GM12878 (cell line): ENCODE measurements around the gene CETN2. TPM values are rescaled to one million over a fixed set of nuclear protein-coding genes. Genes with fewer than 3 reads are reported as not detected.

Experiments used
- ATAC-seq: fragments of 200-7000 bp; cut with Tn5 transposase; 3 replicates; pipeline ENCODE4 v1.9.1; 2020; ENCODE audit warnings: mild to moderate bottlenecking, moderate library complexity
- BruUV-seq: library from RNA; stranded (reverse); fragments of 400-500 nt; replicated peaks from 2 replicates; lab custom pipeline; 2021; lab: Mats Ljungman, UMichigan
- CTCF ChIA-PET: fragments of 300-600 bp; sonication (Branson Sonifier 250); formaldehyde crosslinking; extraction: SDS; loops from one replicate; lab custom pipeline; 2021; ENCODE audit warnings: inconsistent platforms; lab: Yijun Ruan, JAX
- POLR2A ChIA-PET: fragments of 350-600 bp; formaldehyde crosslinking; extraction: SDS; loops from one replicate; lab custom pipeline; 2021; ENCODE audit warnings: inconsistent platforms; lab: Charles Lee
- RAD21 ChIA-PET: fragments of 300-600 bp; sonication (Branson Sonifier 250); formaldehyde crosslinking; loops from one replicate; lab custom pipeline; 2023; ENCODE audit warnings: antibody characterized with exemption; ENCODE audit not compliant: unreplicated experiment; lab: Charles Lee
- SMC1A ChIA-PET: fragments of 300-600 bp; sonication (Branson Sonifier 250); formaldehyde crosslinking; loops from one replicate; lab custom pipeline; 2023; ENCODE audit not compliant: unreplicated experiment, uncharacterized antibody; lab: Charles Lee
- DNase-seq: peaks from one replicate; pipeline ENCODE4 v3.0.0-alpha.2; 2011; ENCODE audit warnings: low read depth, low spot score
- FAIRE-seq: peaks from 3 replicates; lab custom pipeline; 2011; peaks lifted over from hg19 to GRCh38; lab: Jason Lieb, UNC
- H2AFZ ChIP-seq: 2 replicates; pipeline ENCODE4 v1.6.0; 2011; ENCODE audit warnings: low read depth, low read length, control low read depth; ENCODE audit not compliant: control insufficient read depth
- H3K27ac ChIP-seq: 2 replicates; pipeline ENCODE4 v1.5.1; 2011; ENCODE audit warnings: control low read depth; ENCODE audit not compliant: control insufficient read depth, insufficient read depth
- H3K27me3 ChIP-seq, 2 experiments: replicated peaks in 1 of 2; 2 replicates each; pipeline versions ENCODE4 v1.6.0 to v1.6.1; 2011; ENCODE audit warnings: low read length in 1 of 2; ENCODE audit not compliant: control insufficient read depth in 2 of 2, insufficient read depth in 2 of 2
- H3K36me3 ChIP-seq, 2 experiments: 2 replicates each; pipeline ENCODE4 v1.5.1; 2011; ENCODE audit warnings: low read length in 1 of 2; ENCODE audit not compliant: control insufficient read depth in 2 of 2, insufficient read depth in 2 of 2
- H3K4me1 ChIP-seq: 2 replicates; pipeline ENCODE4 v1.6.1; 2011; ENCODE audit warnings: mild to moderate bottlenecking, low read length, moderate library complexity, mixed read lengths; ENCODE audit not compliant: control insufficient read depth, insufficient read depth
- H3K4me2 ChIP-seq: 2 replicates; pipeline ENCODE4 v1.6.0; 2011; ENCODE audit warnings: control low read depth; ENCODE audit not compliant: control insufficient read depth, insufficient read depth
- H3K4me3 ChIP-seq: fragments of 200-600 bp; sonication (generic); 2 replicates; pipeline ENCODE4 v1.5.1; 2016
- H3K79me2 ChIP-seq: 2 replicates; pipeline ENCODE4 v1.6.0; 2011; ENCODE audit warnings: low read length; ENCODE audit not compliant: control insufficient read depth, insufficient read depth
- H3K9ac ChIP-seq: 2 replicates; pipeline ENCODE4 v1.8.0; 2011; ENCODE audit warnings: low read length, control low read depth, mixed read lengths; ENCODE audit not compliant: control insufficient read depth, insufficient read depth
- H3K9me3 ChIP-seq: replicated peaks from 3 replicates; pipeline ENCODE4 v1.5.1; 2011; ENCODE audit warnings: mild to moderate bottlenecking, low read length; ENCODE audit not compliant: control insufficient read depth, insufficient read depth
- H4K20me1 ChIP-seq: 2 replicates; pipeline ENCODE4 v1.6.0; 2011; ENCODE audit not compliant: control insufficient read depth, insufficient read depth
- ATF7 ChIP-seq: fragments of 450-650 bp; IDR thresholded peaks from 2 replicates; pipeline ENCODE4 v1.6.1; 2016; ENCODE audit warnings: low read depth, mild to moderate bottlenecking
- EED ChIP-seq: sonication (generic); IDR thresholded peaks from 2 replicates; pipeline ENCODE4 v1.6.1; 2016; ENCODE audit warnings: antibody characterized with exemption, low read depth
- EP300 ChIP-seq, 2 experiments: fragments of 150-350 bp in 1 of 2; IDR thresholded peaks; 2 replicates each; pipeline ENCODE4 v1.6.1; 2011 to 2012; ENCODE audit warnings: low read depth in 2 of 2, low read length in 2 of 2, borderline replicate concordance in 1 of 2, improper control_type of control experiment in 1 of 2, inconsistent platforms in 1 of 2; ENCODE audit not compliant: control insufficient read depth in 1 of 2
- HSF1 ChIP-seq: fragments of 150-350 bp; IDR thresholded peaks from 2 replicates; pipeline ENCODE4 v1.6.1; 2014; ENCODE audit warnings: mild to moderate bottlenecking, low read depth, low read length
- IKZF1 ChIP-seq: fragments of 450-650 bp; conservative IDR thresholded peaks from 2 replicates; pipeline ENCODE4 v1.6.1; 2017; ENCODE audit warnings: antibody characterized with exemption, mild to moderate bottlenecking
- IRF3 ChIP-seq: fragments of 450-650 bp; IDR thresholded peaks from 2 replicates; pipeline ENCODE4 v1.6.1; 2014; ENCODE audit warnings: mild to moderate bottlenecking
- NFIC ChIP-seq: IDR thresholded peaks from 2 replicates; pipeline ENCODE4 v1.6.1; 2012; ENCODE audit warnings: low read depth, mild to moderate bottlenecking, inconsistent platforms, low read length, moderate library complexity
- PAX8 ChIP-seq: fragments of 450-650 bp; IDR thresholded peaks from 2 replicates; pipeline ENCODE4 v1.6.1; 2017; ENCODE audit warnings: mild to moderate bottlenecking, moderate library complexity
- RAD21 ChIP-seq: IDR thresholded peaks from 2 replicates; pipeline ENCODE4 v1.6.1; 2011; ENCODE audit warnings: mild to moderate bottlenecking, low read depth, low read length, moderate library complexity; ENCODE audit not compliant: insufficient read depth
- SREBF2 ChIP-seq: IDR thresholded peaks from 2 replicates; pipeline ENCODE4 v1.6.1; 2012; ENCODE audit warnings: mild to moderate bottlenecking, low read length
- STAT1 ChIP-seq: fragments of 450-650 bp; conservative IDR thresholded peaks from 2 replicates; pipeline ENCODE4 v1.6.1; 2014; ENCODE audit warnings: antibody characterized with exemption, mild to moderate bottlenecking
- ZBED1 ChIP-seq: IDR thresholded peaks from 2 replicates; pipeline ENCODE4 v1.6.1; 2016; ENCODE audit warnings: borderline replicate concordance
- ZNF207 ChIP-seq: fragments of 450-650 bp; IDR thresholded peaks from 2 replicates; pipeline ENCODE4 v1.6.1; 2014; ENCODE audit warnings: antibody characterized with exemption, mild to moderate bottlenecking, borderline replicate concordance
- WGBS: methylation state at CpG from one replicate; pipeline ENCODE4 v1.1.6; 2016; ENCODE audit warnings: low lambda C conversion rate; ENCODE audit not compliant: insufficient replicate concordance, insufficient coverage; ENCODE audit errors: missing lambda C conversion rate; 5-methylcytosine and 5-hydroxymethylcytosine counted together
- in situ Hi-C: fragments of 300-500 bp; cut with MboI; formaldehyde crosslinking; loops from 9 replicates; pipeline ENCODE4 v1.14.3; 2018; ENCODE audit warnings: mixed read lengths
- intact Hi-C: fragments of 100-400 bp; cut with micrococcal nuclease; formaldehyde crosslinking; loops from one replicate; pipeline ENCODE4 v1.14.2; 2022; ENCODE audit not compliant: unreplicated experiment
- polyA plus RNA-seq, 11 experiments: library from polyadenylated mRNA; depleted of rRNA in 4 of 11; unstranded in 6 of 11; stranded (reverse) in 5 of 11; fragments of >200 nt; fragmentation: Nextera tagmentation in 4 of 11; fragmentation: Illumina TruSeq in 1 of 11; extraction: Ambion mirVana in 4 of 11; extraction: Trizol in 1 of 11; gene quantifications; 1 replicate in 1 of 11; 2 replicates in 10 of 11; pipeline versions ENCODE4 v1.2.1 to v1.2.3, GENCODE V29; 2011 to 2016; ENCODE audit warnings: inconsistent platforms in 2 of 11, missing spikeins in 2 of 11, low read depth in 1 of 11
- total RNA-seq, 4 experiments: library from RNA; depleted of rRNA in 3 of 4; stranded (reverse); fragments of >200 nt in 3 of 4; fragmentation: Illumina TruSeq in 1 of 4; extraction: Trizol in 1 of 4; gene quantifications; 2 replicates each; pipeline versions ENCODE4 v1.2.1 to v1.2.3, GENCODE V29; 2013 to 2021

CETN2 gene
- total and polyA plus RNA-seq, 10 of the 15 experiments (the other 5 are each of a cell fraction or from before 2014, with no cell fraction given): 12.0 to 30.3 (median 20.0) TPM

GRCh38 chrX:152844256-152844655, 13.7 kb upstream of the CETN2 start:
- WGBS: 45% methylated on average over 6 of the region's 6 CpGs
- no peak overlapping the region for H3K4me2 ChIP-seq
- BruUV-seq: no TSS peak
- ATAC-seq: no peak
- no peak for FAIRE-seq
- H4K20me1 ChIP-seq: no peaks in the 10 kb centered on the region
- H3K27me3 ChIP-seq: no peaks in the 10 kb centered on the region
- no peaks in the 10 kb centered on the region for H3K36me3 ChIP-seq
- H3K4me1 ChIP-seq: no peaks in the 10 kb centered on the region
- no peak overlapping the region for H3K27ac ChIP-seq
- no peak for TF ChIP-seq HSF1
- no peak for TF ChIP-seq IKZF1
- TF ChIP-seq ZNF207: no peak
- no peak for TF ChIP-seq ZBED1
- no peak for TF ChIP-seq SREBF2
- no peak for TF ChIP-seq EP300 (IDR thresholded peaks at IDR 0.05; ENCODE audit: borderline replicate concordance in 1 of 2, control insufficient read depth in 1 of 2, low read depth in 2 of 2, low read length in 2 of 2)
- no peak for TF ChIP-seq ATF7
- TF ChIP-seq IRF3: no peak
- no peak for TF ChIP-seq RAD21
- no peak for TF ChIP-seq EED
- TF ChIP-seq NFIC: no peak
- no peak for TF ChIP-seq STAT1
- no peak for TF ChIP-seq PAX8
- POLR2A ChIA-PET: no interaction called here
- no peak overlapping the region for H3K9ac ChIP-seq
- RAD21 ChIA-PET: no interaction called here
- no peak overlapping the region for H2AFZ ChIP-seq
- SMC1A ChIA-PET: no interaction called here
- intact Hi-C loops: no loop called here
- no peak overlapping the region for H3K4me3 ChIP-seq
- CTCF ChIA-PET: no interaction called here
- in situ Hi-C loops: no loop called here
- H3K79me2 ChIP-seq: no peaks in the 10 kb centered on the region; the same call in 1 of the 2 replicates
- DNase-seq: no peak
- no peaks in the 10 kb centered on the region for H3K9me3 ChIP-seq
